Measurements from ENCODE around the gene ANKRD26.

ANKRD26 gene

GRCh38 chr10:27108165-27108564, 7.9 kb upstream of the ANKRD26 start:
- no peak for TF ChIP-seq CTCF (IDR thresholded peaks at IDR 0.05; ENCODE audit: extremely low read depth, insufficient read depth, missing control alignments)
- DNase-seq (ENCODE audit: low spot score), result no peak
- in situ Hi-C loops (cut with MboI; ENCODE audit: low pct_unique_long_range_greater_than_20kb, low sequenced_read_pairs, unreplicated experiment), result no loop called here

GRCh38 chr10:27104919-27105318, 4.6 kb upstream of the ANKRD26 start:
- in situ Hi-C loops (cut with MboI; ENCODE audit: low pct_unique_long_range_greater_than_20kb, low sequenced_read_pairs, unreplicated experiment), result no loop called here
- no peak for TF ChIP-seq CTCF (IDR thresholded peaks at IDR 0.05; ENCODE audit: extremely low read depth, insufficient read depth, missing control alignments)
- DNase-seq (ENCODE audit: low spot score), result no peak

- in situ Hi-C loops (cut with MboI; ENCODE audit: low pct_unique_long_range_greater_than_20kb, low sequenced_read_pairs, unreplicated experiment), result no loop called here
- no peak for DNase-seq (ENCODE audit: low spot score)
- TF ChIP-seq CTCF (IDR thresholded peaks at IDR 0.05; ENCODE audit: extremely low read depth, insufficient read depth, missing control alignments), result no peak
These were observed 586 bp upstream of the ANKRD26 start for GRCh38 chr10:27100813-27101347.

- in situ Hi-C loops (cut with MboI; ENCODE audit: low pct_unique_long_range_greater_than_20kb, low sequenced_read_pairs, unreplicated experiment), result no loop called here
- TF ChIP-seq CTCF (IDR thresholded peaks at IDR 0.05; ENCODE audit: extremely low read depth, insufficient read depth, missing control alignments), result no peak
- DNase-seq (ENCODE audit: low spot score), result no peak
These were observed 846 bp downstream of the ANKRD26 start for GRCh38 chr10:27099448-27099847.

- in situ Hi-C loops (cut with MboI; ENCODE audit: low pct_unique_long_range_greater_than_20kb, low sequenced_read_pairs, unreplicated experiment), result no loop called here
- no peak for DNase-seq (ENCODE audit: low spot score)
- no peak for TF ChIP-seq CTCF (IDR thresholded peaks at IDR 0.05; ENCODE audit: extremely low read depth, insufficient read depth, missing control alignments)
These were observed 11.9 kb downstream of the ANKRD26 start for GRCh38 chr10:27088119-27089044.

- TF ChIP-seq CTCF (IDR thresholded peaks at IDR 0.05; ENCODE audit: extremely low read depth, insufficient read depth, missing control alignments), result no peak
- in situ Hi-C loops (cut with MboI; ENCODE audit: low pct_unique_long_range_greater_than_20kb, low sequenced_read_pairs, unreplicated experiment), result no loop called here
These were observed 27.7 kb downstream of the ANKRD26 start for GRCh38 chr10:27072436-27073114.

More at GRCh38 chr10:27072436-27073114, 27.7 kb downstream of the ANKRD26 start:
- DNase-seq (ENCODE audit: low spot score), result no peak

All from GM13977 (cell line).